ENCODE measurements around the gene BMPR1A.

DNA sequence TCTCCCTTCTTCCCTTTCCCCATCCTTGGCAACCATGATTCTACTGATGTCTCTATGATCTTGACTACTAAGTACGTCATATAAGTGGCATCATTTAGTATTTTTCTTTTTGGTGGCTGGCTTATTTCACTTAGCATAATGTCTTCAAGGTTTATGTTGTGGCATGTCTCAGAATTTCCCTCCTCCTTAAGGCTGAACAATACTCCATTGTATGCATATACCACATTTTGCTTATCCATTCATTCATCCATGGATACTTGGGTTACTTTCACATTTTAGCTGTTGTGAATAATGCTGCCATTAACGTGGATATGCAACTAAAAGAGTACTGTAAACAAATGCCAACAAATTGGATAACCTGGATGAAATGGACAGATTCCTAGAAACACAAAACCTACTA is 60.8 kb downstream of the BMPR1A start:
- no peak for TF ChIP-seq CTCF (IDR thresholded peaks at IDR 0.05)
- no peak for TF ChIP-seq POLR2A (IDR thresholded peaks at IDR 0.05)
